Subcutaneous adipose tissue (tissue), 4 donors: ENCODE data around the gene MRGPRE. TPM values are rescaled to one million over a fixed set of nuclear protein-coding genes. Genes with fewer than 3 reads are reported as not detected.

ENCODE experiments used
- total RNA-seq, 4 donors: library from RNA; depleted of rRNA; stranded (reverse); fragments of >200 nt; gene quantifications; one replicate each; pipeline ENCODE4 v1.1.0, GENCODE V29; 2016
- TF ChIP-seq, protein P1 (sequence below): fragments of 450-650 bp; IDR thresholded peaks from one replicate; pipeline ENCODE4 v1.5.1; 2016; ENCODE audit warnings: low read depth, mild to moderate bottlenecking, control low read depth, antibody characterized with exemption, moderate library complexity

The MRGPRE gene
- total RNA-seq, 4 donors from 2014 or later, result not detected

- TF ChIP-seq, protein P1, sequence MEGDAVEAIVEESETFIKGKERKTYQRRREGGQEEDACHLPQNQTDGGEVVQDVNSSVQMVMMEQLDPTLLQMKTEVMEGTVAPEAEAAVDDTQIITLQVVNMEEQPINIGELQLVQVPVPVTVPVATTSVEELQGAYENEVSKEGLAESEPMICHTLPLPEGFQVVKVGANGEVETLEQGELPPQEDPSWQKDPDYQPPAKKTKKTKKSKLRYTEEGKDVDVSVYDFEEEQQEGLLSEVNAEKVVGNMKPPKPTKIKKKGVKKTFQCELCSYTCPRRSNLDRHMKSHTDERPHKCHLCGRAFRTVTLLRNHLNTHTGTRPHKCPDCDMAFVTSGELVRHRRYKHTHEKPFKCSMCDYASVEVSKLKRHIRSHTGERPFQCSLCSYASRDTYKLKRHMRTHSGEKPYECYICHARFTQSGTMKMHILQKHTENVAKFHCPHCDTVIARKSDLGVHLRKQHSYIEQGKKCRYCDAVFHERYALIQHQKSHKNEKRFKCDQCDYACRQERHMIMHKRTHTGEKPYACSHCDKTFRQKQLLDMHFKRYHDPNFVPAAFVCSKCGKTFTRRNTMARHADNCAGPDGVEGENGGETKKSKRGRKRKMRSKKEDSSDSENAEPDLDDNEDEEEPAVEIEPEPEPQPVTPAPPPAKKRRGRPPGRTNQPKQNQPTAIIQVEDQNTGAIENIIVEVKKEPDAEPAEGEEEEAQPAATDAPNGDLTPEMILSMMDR, result no peak
Observed at GRCh38 chr11:3191586-3192324, 40.5 kb downstream of the MRGPRE start.

DNA sequence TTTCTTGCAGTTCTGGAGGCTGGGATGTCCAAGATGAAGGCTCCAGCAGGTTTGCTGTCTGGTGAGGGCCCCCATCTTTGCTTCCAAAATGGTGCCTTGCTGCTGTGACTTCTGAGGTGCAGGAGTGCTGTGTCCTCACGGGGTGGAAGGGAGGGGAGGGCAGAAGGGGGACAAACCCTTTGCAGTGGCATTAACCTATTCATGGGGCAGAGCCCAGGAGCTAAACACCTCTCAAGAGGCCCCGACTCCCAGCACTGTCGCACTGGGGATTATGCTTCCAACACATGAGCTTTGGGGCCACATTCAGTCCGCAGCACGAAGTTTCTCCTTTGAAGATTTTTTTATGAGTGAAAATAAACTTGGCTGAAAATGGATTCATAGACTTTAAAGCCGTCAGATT lies 41.6 kb downstream of the MRGPRE start:
- TF ChIP-seq, protein P1, result no peak

- TF ChIP-seq, protein P1, result no peak
Observed at GRCh38 chr11:3189886-3190583, 42.2 kb downstream of the MRGPRE start.

- TF ChIP-seq, protein P1, result no peak
Observed at GRCh38 chr11:3189196-3189843, 42.9 kb downstream of the MRGPRE start.

DNA sequence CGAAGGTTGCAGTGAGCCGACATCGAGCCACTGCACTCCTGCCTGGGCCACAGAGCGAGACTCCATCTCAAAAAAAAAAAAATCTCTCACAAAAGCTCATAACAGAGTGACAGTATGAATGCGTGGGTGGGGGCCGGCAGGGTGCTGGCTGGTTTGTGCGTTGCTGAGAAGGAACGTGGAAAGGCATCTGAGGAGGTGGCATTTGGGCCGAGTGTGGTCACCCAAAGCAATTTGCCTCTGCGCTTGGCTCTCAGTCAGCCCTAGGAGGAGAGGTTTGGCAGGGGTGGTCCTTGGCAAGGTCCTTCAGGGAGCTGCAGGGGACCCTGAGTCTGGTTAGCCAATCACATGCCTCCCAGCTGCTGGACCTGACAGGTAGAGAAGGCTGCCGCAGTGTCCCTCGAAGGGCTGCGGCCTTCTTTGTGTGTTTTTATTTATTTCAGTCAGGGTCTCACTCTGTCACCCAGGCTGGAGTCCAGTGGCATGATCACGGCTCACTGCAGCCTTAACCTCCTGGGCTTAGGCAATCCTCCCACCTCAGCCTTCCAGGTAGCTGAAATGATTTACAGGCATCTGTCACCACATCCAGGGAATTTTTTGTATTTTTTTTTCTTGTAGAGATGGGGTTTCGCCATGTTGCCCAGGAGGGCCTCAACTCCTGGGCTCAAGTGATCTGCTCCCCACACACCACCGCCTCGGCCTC lies 43.6 kb downstream of the MRGPRE start:
- TF ChIP-seq, protein P1, result no peak

- TF ChIP-seq, protein P1, result no peak
Observed at GRCh38 chr11:3186166-3186953, 45.9 kb downstream of the MRGPRE start.
